Immature natural killer cell (primary cell): ENCODE results near the gene S100A3. TPM values are rescaled to one million over a fixed set of nuclear protein-coding genes. Genes with fewer than 3 reads are reported as not detected.
"Not testable (repeated sequence)": the region's sequence is repeated elsewhere in the genome, so short reads cannot be mapped to it uniquely, and the experiment has no call there.

Experiments used
- DNase-seq, 3 donors: peaks; one replicate each; pipeline ENCODE4 v3.0.0; 2022; ENCODE audit warnings: mixed read lengths in 1 of 3
- H3K27ac Mint-ChIP-seq, 6 donors: one replicate each; pipeline ENCODE4 v1.8.0; 2020; ENCODE audit warnings: mixed read lengths in 6 of 6, mild to moderate bottlenecking in 5 of 6, inconsistent platforms in 4 of 6, moderate library complexity in 3 of 6
- H3K27me3 Mint-ChIP-seq, 3 donors: one replicate each; pipeline ENCODE4 v1.8.0; 2020 to 2021; ENCODE audit warnings: low read depth in 3 of 3, mild to moderate bottlenecking in 3 of 3, mixed read lengths in 3 of 3, moderate library complexity in 3 of 3, inconsistent platforms in 1 of 3
- H3K36me3 Mint-ChIP-seq, 3 donors: one replicate each; pipeline ENCODE4 v1.8.0; 2020; ENCODE audit warnings: mixed read lengths in 3 of 3, inconsistent platforms in 2 of 3, mild to moderate bottlenecking in 2 of 3
- H3K4me1 Mint-ChIP-seq, 2 donors: one replicate each; pipeline ENCODE4 v1.8.0; 2020; ENCODE audit warnings: inconsistent platforms in 2 of 2, mild to moderate bottlenecking in 2 of 2, mixed read lengths in 2 of 2, moderate library complexity in 1 of 2
- H3K4me3 Mint-ChIP-seq, 5 donors: one replicate each; pipeline ENCODE4 v1.8.0; 2020; ENCODE audit warnings: mild to moderate bottlenecking in 5 of 5, mixed read lengths in 5 of 5, inconsistent platforms in 3 of 5, moderate library complexity in 3 of 5
- H3K9me3 Mint-ChIP-seq, 6 donors: one replicate each; pipeline ENCODE4 v1.8.0; 2020; ENCODE audit warnings: mild to moderate bottlenecking in 6 of 6, mixed read lengths in 6 of 6, inconsistent platforms in 4 of 6, moderate library complexity in 3 of 6
- polyA plus RNA-seq, 3 donors: library from polyadenylated mRNA; unstranded; fragments of 300-500 nt; fragmentation: Illumina TruSeq; gene quantifications; one replicate each; pipeline ENCODE4 v1.2.3, GENCODE V29; 2021

The S100A3 gene
- not detected for polyA plus RNA-seq

GRCh38 chr1:153548722-153549688, at the start of gene S100A3:
S100A3 (minus strand) TSS chr1:153549258; CDS start chr1:153548485, 773 bp downstream.
- H3K4me1 Mint-ChIP-seq, result peaks cover 28% of the 10 kb centered on the region in 2 donors

GRCh38 chr1:153598309-153599172, 49.5 kb upstream of the S100A3 start:
- peaks cover 0 to 2% (median 1%) of the 10 kb centered on the region in 3 donors for H3K27me3 Mint-ChIP-seq
- no peak overlapping the region for H3K4me3 Mint-ChIP-seq
- H3K27ac Mint-ChIP-seq, result peak overlapping the region in 1 of 6 donors; percentile 22
- no peaks in the 10 kb centered on the region for H3K9me3 Mint-ChIP-seq
- peaks cover 0 to 3% (median 0%) of the 10 kb centered on the region in 3 donors for H3K36me3 Mint-ChIP-seq
- no peaks in the 10 kb centered on the region for H3K4me1 Mint-ChIP-seq
- no peak for DNase-seq

More at GRCh38 chr1:153548722-153549688, at the start of gene S100A3:
- Mint-ChIP-seq H3K27me3 (peaks cover 4 to 11% (median 8%) of the 10 kb centered on the region in 3 donors), H3K9me3 (no peaks in the 10 kb centered on the region), H3K4me3 (no peak within 1 kb of the TSS), H3K27ac (peak within 1 kb of the TSS in 3 of 6 donors; percentile 26 to 65 (median 47)), H3K36me3 (peaks cover 0 to 15% (median 2%) of the 10 kb centered on the region in 3 donors)
- no peak for DNase-seq

GRCh38 chr1:153597206-153597605, 48.1 kb upstream of the S100A3 start:
- no peak for DNase-seq
- H3K9me3 Mint-ChIP-seq, result no peaks in the 10 kb centered on the region
- H3K36me3 Mint-ChIP-seq, result peaks cover 0 to 3% (median 0%) of the 10 kb centered on the region in 3 donors
- H3K4me1 Mint-ChIP-seq, result no peaks in the 10 kb centered on the region
- peaks cover 0 to 2% (median 1%) of the 10 kb centered on the region in 3 donors for H3K27me3 Mint-ChIP-seq
- no peak overlapping the region for H3K27ac Mint-ChIP-seq
- no peak overlapping the region for H3K4me3 Mint-ChIP-seq

GRCh38 chr1:153592748-153593147, 43.7 kb upstream of the S100A3 start:
- no peak for DNase-seq
- no peaks in the 10 kb centered on the region for H3K4me1 Mint-ChIP-seq
- no peaks in the 10 kb centered on the region for H3K9me3 Mint-ChIP-seq
- peaks cover 0 to 5% (median 0%) of the 10 kb centered on the region in 3 donors for H3K27me3 Mint-ChIP-seq
- peaks cover 0 to 3% (median 0%) of the 10 kb centered on the region in 3 donors for H3K36me3 Mint-ChIP-seq
- H3K4me3 Mint-ChIP-seq, result no peak overlapping the region
- H3K27ac Mint-ChIP-seq, result no peak overlapping the region

- H3K4me3 Mint-ChIP-seq, result no peak overlapping the region
- no peaks in the 10 kb centered on the region for H3K4me1 Mint-ChIP-seq
- peaks cover 0 to 13% (median 2%) of the 10 kb centered on the region in 3 donors for H3K27me3 Mint-ChIP-seq
- H3K27ac Mint-ChIP-seq, result no peak overlapping the region
- no peaks in the 10 kb centered on the region for H3K36me3 Mint-ChIP-seq
- DNase-seq, result no peak
- no peaks in the 10 kb centered on the region for H3K9me3 Mint-ChIP-seq
Observed at GRCh38 chr1:153588482-153588881, 39.4 kb upstream of the S100A3 start.

- not testable (repeated sequence) for H3K36me3 Mint-ChIP-seq, H3K4me1 Mint-ChIP-seq, H3K4me3 Mint-ChIP-seq, H3K27ac Mint-ChIP-seq, DNase-seq, H3K9me3 Mint-ChIP-seq
- peaks cover 0 to 13% (median 2%) of the 10 kb centered on the region in 3 donors for H3K27me3 Mint-ChIP-seq
Observed at GRCh38 chr1:153588033-153588432, 39.0 kb upstream of the S100A3 start.

GRCh38 chr1:153587314-153587713, 38.3 kb upstream of the S100A3 start:
- H3K36me3 Mint-ChIP-seq, result no peaks in the 10 kb centered on the region

GRCh38 chr1:153586347-153586746, 37.3 kb upstream of the S100A3 start:
- no peaks in the 10 kb centered on the region for H3K9me3 Mint-ChIP-seq
- no peaks in the 10 kb centered on the region for H3K4me1 Mint-ChIP-seq
- H3K27ac Mint-ChIP-seq, result no peak overlapping the region
- peaks cover 0 to 13% (median 2%) of the 10 kb centered on the region in 3 donors for H3K27me3 Mint-ChIP-seq
- H3K4me3 Mint-ChIP-seq, result no peak overlapping the region
- no peak for DNase-seq
- H3K36me3 Mint-ChIP-seq, result no peaks in the 10 kb centered on the region

More at GRCh38 chr1:153587314-153587713, 38.3 kb upstream of the S100A3 start:
- H3K4me1 Mint-ChIP-seq, result no peaks in the 10 kb centered on the region
- H3K9me3 Mint-ChIP-seq, result no peaks in the 10 kb centered on the region
- peaks cover 0 to 13% (median 2%) of the 10 kb centered on the region in 3 donors for H3K27me3 Mint-ChIP-seq
- no peak for DNase-seq
- H3K4me3 Mint-ChIP-seq, result no peak overlapping the region
- H3K27ac Mint-ChIP-seq, result no peak overlapping the region

- Mint-ChIP-seq H3K9me3 (no peaks in the 10 kb centered on the region), H3K36me3 (no peaks in the 10 kb centered on the region), H3K27me3 (peaks cover 0 to 13% (median 2%) of the 10 kb centered on the region in 3 donors), H3K27ac (no peak overlapping the region), H3K4me3 (no peak overlapping the region), H3K4me1 (no peaks in the 10 kb centered on the region)
- DNase-seq, result no peak
Observed at GRCh38 chr1:153585006-153585405, 35.9 kb upstream of the S100A3 start.

- Mint-ChIP-seq H3K4me1 (no peaks in the 10 kb centered on the region), H3K4me3 (no peak overlapping the region), H3K9me3 (no peaks in the 10 kb centered on the region), H3K27ac (no peak overlapping the region), H3K36me3 (no peaks in the 10 kb centered on the region), H3K27me3 (peaks cover 0 to 16% (median 9%) of the 10 kb centered on the region in 3 donors)
- no peak for DNase-seq
Observed at GRCh38 chr1:153583976-153584375, 34.9 kb upstream of the S100A3 start.

- H3K27me3 Mint-ChIP-seq, result peaks cover 0 to 14% (median 10%) of the 10 kb centered on the region in 3 donors
- H3K4me1 Mint-ChIP-seq, H3K9me3 Mint-ChIP-seq, H3K27ac Mint-ChIP-seq, H3K4me3 Mint-ChIP-seq, DNase-seq, H3K36me3 Mint-ChIP-seq: not testable (repeated sequence)
Observed at GRCh38 chr1:153583514-153583913, 34.5 kb upstream of the S100A3 start.

- not testable (repeated sequence) for H3K36me3 Mint-ChIP-seq, DNase-seq, H3K4me1 Mint-ChIP-seq, H3K27ac Mint-ChIP-seq, H3K4me3 Mint-ChIP-seq, H3K9me3 Mint-ChIP-seq
- H3K27me3 Mint-ChIP-seq, result peaks cover 0 to 14% (median 14%) of the 10 kb centered on the region in 3 donors
Observed at GRCh38 chr1:153582836-153583235, 33.8 kb upstream of the S100A3 start.

- H3K9me3 Mint-ChIP-seq, result no peaks in the 10 kb centered on the region
- H3K27me3 Mint-ChIP-seq, result peaks cover 3 to 20% (median 6%) of the 10 kb centered on the region in 3 donors
- H3K4me3 Mint-ChIP-seq, result no peak overlapping the region
Observed at GRCh38 chr1:153578936-153579335, 29.9 kb upstream of the S100A3 start.

More at GRCh38 chr1:153578936-153579335, 29.9 kb upstream of the S100A3 start:
- DNase-seq, result no peak
- no peaks in the 10 kb centered on the region for H3K36me3 Mint-ChIP-seq
- no peak overlapping the region for H3K27ac Mint-ChIP-seq
- H3K4me1 Mint-ChIP-seq, result no peaks in the 10 kb centered on the region
